ENCODE data around the gene UCHL5.
A peak's percentile ranks its signal among the peaks of the same experiment; 100 is the strongest.

Gene UCHL5
- 15.3 to 26.5 reads per million in 2 donors for total RNA-seq

DNA sequence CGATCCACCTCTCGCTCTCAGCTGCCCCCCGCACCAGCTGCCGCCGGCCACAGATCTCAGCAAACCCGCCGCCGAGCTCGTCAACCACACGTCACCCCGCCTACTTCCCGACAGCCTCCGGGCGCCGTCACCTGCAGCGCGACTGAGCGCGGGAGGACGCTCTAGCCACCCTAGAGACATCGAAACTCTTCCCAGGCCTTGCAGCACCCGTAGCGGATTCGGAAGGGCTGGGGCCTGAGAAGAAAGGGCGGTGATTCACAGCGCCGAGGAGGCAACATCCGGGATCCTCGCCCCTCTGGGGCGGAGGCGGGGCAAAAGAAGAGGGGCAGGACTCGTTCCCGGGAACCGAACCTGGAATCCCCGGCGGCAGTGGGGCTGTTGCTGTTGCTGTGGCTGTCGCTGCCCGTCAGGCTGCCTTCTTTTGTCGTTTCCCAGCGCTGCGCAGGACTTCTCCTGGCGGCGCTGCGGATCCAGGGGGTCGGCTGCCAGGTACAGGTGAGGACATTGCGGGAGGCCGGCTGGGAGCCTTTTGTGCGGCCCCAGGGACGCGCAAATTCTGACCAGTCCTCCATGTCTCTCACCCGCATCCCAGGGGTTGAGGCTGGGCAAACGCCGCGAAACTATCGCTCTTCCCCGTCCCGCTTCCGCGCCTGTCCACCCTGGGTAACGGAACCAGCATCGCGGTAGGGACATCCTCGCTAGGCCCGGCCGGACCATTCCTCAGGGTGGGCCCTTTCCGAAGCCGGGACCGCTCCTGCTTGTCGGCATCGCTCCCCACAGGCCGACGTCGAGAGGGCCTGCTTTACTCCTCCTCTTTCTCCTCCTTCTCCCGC, at the start of gene UCHL5, which contains the start of gene RO60:
Gene UCHL5, minus strand, starts transcription at position 79 of the 833 bp plus-strand sequence. CDS start 100 bp downstream, outside the sequence.
Gene RO60, plus strand, starts transcription at position 331 of the 833 bp plus-strand sequence. CDS start 9,443 bp downstream, outside the sequence.
- DNase-seq, result peak; percentile 81 to 99 (median 91)

DNA sequence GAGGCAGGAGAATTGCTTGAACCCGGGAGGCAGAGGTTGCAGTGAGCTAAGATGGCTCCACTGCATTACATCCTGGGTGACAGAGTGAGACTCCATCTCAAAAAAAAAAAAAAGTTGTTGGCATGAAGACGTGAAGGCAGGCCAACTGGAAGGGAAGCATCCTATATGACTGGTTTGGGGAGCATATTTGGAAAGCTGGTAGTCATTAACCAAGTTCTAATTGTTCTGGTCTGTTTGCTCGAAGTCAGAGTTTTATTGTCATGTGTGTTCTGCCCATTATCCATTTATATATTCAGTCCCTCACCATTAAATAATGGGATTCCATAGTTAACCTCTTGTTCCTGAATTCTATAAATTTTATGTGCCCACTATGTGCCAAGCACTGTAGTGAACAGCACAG, 49.3 kb upstream of the UCHL5 start:
- DNase-seq, result no peak

DNA sequence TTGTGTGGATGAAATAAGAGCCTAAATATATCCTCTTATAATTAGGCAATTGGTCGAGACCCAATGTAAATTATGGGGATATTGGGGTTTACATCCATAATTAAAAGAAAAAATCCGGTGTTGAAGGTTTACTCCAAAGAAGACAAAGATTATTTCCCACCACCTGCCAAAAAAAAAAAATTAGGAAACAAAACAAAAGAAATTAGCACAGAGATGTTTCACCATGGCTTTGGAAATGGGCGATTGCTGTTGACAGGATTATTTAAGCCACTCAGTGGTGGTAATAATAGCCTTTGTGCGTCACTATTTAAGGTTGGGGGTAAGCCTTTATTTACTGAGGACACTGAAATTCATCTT, 46.6 kb upstream of the UCHL5 start:
- no peak for DNase-seq

DNA sequence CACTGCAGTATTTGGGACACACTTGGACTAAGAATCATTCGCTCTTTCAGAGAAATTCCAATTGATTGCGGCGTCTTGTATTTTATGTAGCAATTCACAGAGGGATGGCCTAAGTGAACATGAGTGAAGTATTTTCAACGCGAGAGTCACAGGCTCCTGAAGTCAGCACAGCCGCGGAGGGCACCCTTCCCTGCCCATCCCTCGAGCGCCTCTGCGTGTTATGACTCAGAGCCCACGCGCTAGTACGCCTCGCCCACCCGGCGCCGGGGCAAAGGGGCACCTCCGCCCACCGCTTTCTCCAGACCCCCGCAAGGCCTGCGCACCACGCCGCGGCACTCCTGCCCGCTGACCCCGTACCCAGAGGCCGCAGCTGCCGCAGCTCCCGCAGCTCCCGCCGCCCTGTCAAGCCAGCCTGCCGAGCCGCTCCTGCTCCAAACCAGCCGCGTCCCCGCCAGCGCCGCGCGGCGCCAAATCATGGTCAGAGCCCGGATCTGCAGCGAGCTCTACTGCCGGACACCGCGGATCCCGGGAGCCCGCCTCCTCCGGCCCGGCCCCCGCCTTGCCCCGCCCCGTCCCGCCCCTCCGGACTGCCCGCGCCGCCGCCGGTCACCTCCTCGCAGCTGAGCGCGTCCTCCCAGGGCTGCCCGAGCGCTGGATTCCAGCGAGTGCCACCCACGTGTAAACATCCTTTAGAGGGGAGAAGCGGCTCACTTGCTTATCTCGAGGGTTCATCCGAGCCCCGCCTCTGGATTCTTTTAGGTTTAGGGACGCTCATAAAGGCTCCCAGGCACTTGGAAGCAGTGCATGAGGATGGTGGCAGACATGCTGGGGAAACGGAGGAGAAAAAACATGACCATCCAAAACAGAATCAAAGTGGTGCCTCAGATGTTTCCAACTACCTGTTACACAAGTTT, 46.0 kb upstream of the UCHL5 start, which contains the start of gene GLRX2:
Gene GLRX2, minus strand, starts transcription at position 508 of the 914 bp plus-strand sequence. Its CDS starts 32 bp downstream, at position 476.
- peak; percentile 28 to 77 (median 42) for DNase-seq

DNA sequence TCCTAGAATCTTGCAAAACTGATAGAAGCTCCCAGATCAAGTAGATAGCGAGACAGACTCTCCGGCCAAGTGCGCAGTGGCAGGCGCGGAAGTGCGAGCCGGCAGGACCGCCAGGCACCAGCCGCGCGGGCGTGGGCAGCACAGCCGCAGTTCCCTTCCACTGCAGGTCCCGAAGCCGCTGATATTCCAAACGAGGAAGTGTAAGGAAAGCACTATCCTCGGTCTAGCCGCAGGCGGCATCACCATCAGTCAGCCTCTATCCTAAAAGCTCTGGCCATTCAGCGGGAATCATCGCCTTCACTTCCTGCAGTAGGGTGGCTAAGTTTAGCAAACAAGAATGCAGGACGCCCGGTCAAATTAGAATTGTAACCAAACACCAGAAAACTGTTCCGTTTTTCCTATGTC, 45.3 kb upstream of the UCHL5 start:
- DNase-seq, result peak in 2 of 5 experiments; percentile 16 to 24

DNA sequence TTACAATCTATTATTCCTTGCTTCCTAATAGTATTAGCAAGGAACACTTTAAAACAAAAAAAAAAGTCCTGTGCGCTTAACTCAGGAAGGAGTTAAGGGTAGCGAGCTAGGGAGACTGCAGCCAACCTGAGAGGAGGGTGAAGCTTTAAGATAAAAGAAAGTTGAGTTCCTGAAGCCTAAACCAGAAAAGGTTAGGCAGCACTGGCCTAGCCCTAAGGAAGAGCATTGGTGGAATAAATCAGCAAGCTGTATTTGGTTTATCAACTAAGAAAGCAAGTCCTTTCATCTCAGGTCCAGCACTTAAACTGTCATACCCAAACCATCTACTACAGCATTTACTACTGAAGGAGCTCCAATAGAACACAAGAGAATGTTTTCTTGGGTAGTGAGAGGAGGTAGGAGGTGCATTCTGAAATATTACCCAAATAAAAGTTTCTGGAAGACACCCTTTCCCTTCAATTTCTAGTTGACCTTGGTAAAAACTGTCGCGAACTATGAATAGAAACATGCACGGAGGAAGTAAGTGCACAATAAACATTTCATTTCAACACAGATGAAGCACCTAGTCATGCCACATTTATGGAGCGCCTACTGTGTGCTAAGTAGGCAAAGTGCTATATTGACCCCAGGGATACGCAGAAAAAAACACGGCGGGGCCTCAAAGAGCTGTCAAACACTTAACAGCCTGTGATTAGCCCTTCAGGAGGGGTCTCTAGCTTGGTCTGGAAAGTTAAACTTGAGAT, 44.8 kb upstream of the UCHL5 start:
- DNase-seq, result peak in 1 of 5 experiments; percentile 10

DNA sequence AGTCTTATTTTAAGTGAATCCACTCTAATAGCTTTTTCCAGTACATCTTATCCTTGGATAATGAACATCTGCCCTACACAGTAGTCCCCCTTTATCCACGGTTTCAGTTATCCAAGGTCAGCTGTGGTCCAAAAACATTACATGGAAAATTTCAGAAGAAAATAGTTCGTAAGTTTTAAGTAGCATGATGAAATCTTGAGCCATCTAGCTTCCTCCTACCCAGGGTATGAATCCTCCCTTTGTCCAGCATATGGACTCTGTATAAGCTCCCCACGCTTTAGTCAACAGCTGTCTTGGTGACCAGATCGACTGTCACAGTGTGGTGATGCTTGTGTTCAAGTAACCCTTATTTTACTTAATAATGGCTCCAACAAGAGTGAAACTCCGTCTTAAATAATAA, 43.5 kb upstream of the UCHL5 start:
- no peak for DNase-seq

GRCh38 chr1:193094112-193094511, 35.0 kb upstream of the UCHL5 start:
- DNase-seq, result no peak

DNA sequence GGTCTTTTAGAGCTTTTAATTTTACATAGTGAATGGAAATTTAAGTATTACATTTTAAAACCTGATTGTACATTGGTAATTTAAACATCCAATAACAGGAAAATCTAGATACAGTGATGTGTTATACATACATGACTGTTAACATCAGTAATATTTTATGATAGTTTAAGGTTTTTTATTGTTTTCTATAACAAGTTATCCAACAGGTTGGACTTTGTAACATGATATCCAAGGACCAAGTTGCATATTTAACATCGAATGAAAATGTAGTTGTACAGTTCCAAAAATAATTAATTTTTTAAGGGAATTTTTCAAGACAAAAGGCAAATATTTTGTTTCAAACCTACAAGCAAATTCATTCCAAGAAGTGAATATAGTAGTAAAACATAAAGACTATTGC, 31.7 kb upstream of the UCHL5 start:
- no peak for DNase-seq

GRCh38 chr1:193087893-193088292, 28.7 kb upstream of the UCHL5 start:
- no peak for DNase-seq

- DNase-seq, result no peak
These were observed 27.2 kb upstream of the UCHL5 start for GRCh38 chr1:193086342-193086741.

DNA sequence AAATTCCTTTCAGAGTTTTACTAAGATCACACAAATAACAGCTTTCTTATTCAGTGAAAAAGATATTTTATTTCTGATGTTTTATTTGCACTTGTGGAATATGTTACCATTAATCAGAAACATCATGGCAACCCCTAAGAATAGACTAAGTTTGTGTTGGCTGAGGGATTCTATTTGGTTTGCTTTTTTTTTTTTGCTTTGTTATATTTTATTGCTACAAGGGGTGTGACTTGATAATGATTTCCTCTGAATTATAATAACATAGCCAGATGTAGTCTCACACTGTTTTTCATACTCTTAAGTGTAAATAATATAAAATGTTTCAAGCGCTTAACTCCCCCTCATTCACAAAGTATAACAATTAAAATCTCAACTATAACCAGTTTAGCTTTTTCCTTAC, 26.1 kb upstream of the UCHL5 start:
- DNase-seq, result no peak

DNA sequence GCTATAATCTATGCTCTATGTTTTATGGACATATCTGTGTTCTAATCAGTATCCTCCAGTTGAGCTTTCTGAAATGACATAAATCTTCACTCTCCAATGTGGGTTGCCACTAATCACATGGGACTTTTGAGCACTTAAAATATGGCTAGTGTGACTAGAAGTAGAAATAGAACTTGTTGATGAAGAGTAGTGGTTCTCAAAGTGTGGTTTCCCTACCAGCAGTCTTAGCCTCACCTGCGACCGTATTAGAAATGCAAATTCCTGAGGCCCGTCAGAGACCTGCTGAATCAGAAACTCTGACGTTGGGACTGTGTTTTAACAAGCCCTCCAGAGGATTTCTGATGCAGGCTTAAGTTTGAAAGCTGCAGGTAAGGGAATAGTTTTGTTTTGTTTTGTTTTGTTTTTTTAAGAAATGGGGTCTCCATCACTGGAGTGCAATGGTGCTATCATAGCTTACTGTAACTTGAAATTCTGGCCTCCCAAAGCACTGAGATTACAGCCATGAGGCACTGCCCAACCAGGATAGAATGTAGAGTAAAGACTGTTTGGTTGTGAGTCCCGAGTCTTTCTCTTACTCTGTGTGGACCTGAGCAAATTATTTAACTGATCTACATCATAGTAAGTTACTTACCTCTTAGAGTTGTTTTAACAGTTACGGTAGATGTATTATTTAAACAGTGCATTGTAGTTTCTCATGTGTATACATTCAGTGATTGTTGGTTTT, 24.4 kb upstream of the UCHL5 start:
- DNase-seq, result no peak

- no peak for DNase-seq
These were observed 20.0 kb upstream of the UCHL5 start for GRCh38 chr1:193079187-193079586.

GRCh38 chr1:193077991-193078390, 18.8 kb upstream of the UCHL5 start:
- DNase-seq, result no peak

DNA sequence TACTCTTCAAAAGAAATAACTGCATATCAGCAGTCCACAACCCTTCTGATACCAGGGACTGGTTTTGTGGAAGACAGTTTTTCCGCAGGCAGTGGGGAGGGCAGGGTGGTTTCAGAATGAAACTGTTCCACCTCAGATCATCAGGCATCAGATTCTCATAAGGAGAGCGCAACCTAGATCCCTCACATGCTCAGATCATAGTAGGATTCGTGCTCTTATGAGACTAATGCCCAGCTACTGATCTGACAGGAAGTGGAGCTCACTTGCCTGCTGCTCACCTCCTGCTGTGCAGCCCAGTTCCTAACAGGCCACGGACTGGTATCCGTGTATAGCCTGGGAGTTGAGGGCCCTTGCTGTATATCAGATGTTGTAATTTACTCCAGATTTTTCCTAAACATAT, 11.8 kb upstream of the UCHL5 start:
- DNase-seq, result peak in 1 of 5 experiments; percentile 58

DNA sequence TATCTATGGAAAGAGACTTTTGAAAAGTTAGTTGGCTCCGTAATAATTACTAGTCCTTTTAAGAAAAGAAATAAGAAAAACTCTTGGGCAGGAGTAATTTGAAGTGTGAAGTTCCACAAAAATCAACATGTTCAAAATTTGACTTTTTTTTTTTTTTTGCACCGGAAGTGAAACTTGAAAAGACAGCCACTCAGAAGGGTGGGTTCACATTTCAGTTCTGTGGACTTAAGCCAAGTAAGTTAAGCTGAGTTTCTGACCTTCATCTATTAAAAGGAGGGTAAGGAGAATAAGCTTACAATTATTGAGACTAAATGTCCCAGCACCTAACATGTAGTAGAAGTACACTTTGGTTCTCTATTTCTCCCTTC, 11.2 kb upstream of the UCHL5 start:
- DNase-seq, result no peak

- DNase-seq, result peak in 1 of 5 experiments; percentile 25
These were observed 10.7 kb upstream of the UCHL5 start for GRCh38 chr1:193069748-193070385.

DNA sequence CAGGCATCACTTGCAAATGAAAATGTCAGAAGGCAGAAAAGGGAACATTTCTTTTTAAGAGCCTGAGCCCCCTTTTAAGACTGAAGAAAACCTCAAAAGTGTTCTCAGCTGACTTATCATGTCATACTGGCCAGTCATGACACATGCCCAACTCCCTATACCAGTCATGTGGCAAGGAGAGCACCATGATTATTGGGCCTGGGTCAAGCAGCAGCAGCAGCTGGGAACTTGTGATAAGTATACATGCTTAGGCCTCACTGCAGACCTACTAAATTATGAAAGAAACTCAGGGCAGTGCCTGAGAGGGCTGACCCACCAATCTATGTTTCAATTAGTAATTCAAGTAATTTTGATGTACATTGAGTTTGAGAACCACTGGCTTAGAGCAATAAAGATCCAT, 8.9 kb upstream of the UCHL5 start:
- DNase-seq, result no peak

- no peak for DNase-seq
These were observed 7.4 kb upstream of the UCHL5 start for GRCh38 chr1:193066606-193067005.

GRCh38 chr1:193065954-193066353, 6.8 kb upstream of the UCHL5 start:
- no peak for DNase-seq
